ACHN (cell line): Measurements from ENCODE around the gene PDE4D.

Experiments
- DNase-seq: peaks from one replicate; pipeline ENCODE4 v3.0.0-alpha.2; 2015
- in situ Hi-C: cut with HindIII; loops from 2 replicates; pipeline ENCODE4 v1.10.0; 2017; ENCODE audit warnings: low sequenced_read_pairs, low pct_ligation_motif_present, low pct_unique_long_range_greater_than_20kb

PDE4D gene

DNA sequence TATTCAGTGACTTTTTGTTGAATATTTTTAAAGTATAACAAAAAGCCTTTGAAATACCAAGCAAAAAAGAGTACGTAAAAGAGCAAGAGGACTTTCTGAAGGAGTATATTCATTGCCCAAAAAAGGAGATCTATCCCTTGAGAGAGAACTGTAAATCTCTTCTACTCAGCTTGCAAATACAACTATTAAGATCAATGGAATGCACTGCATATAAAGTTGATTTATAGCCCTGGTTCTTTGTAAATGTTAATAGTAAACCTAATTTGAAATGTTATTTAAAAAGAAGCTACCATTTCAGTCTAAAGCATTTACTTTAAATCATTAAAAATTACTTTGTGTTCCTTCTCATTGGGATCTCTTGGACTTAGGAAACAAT lies 168.1 kb downstream of the PDE4D start:
- in situ Hi-C loops = no loop called here
- DNase-seq = no peak

GRCh38 chr5:59724482-59725391 lies 168.8 kb downstream of the PDE4D start:
- in situ Hi-C loops = no loop called here
- peak; percentile 58 for DNase-seq

GRCh38 chr5:59722874-59723273 lies 170.7 kb downstream of the PDE4D start:
- in situ Hi-C loops = no loop called here

DNA sequence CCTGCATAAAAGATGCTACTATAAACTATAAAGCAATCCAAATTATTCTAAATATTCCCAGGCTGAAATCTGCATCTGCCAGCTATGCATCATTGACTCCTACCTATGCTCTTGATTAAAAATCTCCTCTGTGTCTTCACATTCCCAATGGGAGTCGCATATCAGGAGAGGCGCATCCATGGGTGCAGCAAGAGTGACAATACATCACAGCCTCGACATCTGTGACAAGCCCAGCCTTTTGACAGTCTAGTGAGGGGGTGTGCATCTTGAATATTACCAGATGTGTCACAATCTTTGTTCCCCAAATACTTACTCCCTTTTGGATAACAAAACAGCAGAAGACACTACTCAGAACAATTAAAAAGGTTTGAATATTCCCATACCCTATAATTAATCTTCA lies 171.8 kb downstream of the PDE4D start:
- in situ Hi-C loops = no loop called here
- DNase-seq = no peak

More at GRCh38 chr5:59722874-59723273, 170.7 kb downstream of the PDE4D start:
- DNase-seq = no peak

- DNase-seq = no peak
- in situ Hi-C loops = no loop called here
Observed at GRCh38 chr5:59720063-59720462, 173.5 kb downstream of the PDE4D start.

DNA sequence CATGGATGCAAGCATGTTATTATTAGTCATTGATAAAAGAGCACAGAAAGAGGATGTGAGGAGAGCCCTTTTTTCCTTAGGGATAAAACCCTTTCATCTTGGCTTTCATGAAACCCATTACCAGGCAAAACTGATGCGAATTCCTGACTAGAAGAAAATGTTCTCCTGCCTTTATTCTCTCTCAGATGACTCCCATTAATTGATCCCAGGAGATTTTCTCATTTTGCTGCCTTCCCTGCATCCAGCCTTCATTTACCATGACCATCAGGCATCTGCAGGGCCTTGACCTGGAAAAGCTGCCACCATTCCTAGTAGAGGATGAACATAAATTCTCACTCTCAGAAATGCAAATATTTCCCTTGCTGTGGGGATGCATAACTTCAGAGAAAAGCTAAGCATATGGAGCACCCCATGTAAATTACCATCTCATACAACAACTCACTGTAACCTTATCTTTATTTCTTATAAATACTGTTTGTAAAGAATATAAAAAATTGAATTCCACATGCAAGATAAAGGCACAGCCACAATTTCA lies 176.5 kb downstream of the PDE4D start:
- in situ Hi-C loops = no loop called here
- DNase-seq = no peak

DNA sequence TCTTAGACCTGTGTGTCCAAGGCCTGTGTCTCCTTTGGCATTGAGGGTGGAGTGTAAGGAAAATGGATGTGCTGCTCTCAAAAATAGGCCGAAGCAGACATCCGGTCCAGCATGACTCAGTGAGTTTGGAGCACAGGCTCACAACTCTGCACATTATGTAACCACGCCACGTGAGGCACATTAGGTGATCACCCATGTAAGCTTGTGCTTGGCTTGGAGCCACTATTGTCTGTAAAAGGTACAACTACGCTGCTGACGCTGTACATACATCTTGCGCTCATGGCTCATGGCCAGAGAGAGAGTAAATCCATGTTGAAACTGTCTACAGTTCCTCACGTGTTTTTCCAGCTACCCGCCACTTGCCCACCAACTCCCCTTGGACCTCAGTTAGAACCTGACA lies 177.5 kb downstream of the PDE4D start:
- in situ Hi-C loops = no loop called here
- DNase-seq = no peak

DNA sequence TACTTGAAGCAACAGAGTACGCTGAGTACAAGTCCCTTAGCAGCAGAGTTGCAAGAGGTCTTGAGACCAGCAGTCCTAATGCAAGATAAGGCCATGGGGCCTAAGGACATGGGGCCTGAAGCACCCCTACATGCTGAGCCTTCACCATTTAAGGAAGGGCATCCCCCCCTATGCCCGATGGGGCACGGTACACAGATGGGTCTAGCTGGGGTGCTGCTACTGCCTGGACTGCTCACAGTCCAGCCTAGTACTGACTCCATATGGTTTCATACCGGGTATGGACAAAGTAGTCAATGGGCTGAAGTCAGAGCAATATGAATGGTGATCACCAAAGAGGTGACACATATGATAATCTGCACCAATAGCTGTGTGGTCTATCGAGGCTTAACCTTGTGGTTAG lies 178.3 kb downstream of the PDE4D start:
- in situ Hi-C loops = no loop called here

GRCh38 chr5:59713498-59713844 lies 180.1 kb downstream of the PDE4D start:
- in situ Hi-C loops = no loop called here
- DNase-seq = no peak

More for the DNA sequence above, 178.3 kb downstream of the PDE4D start:
- DNase-seq = no peak

DNA sequence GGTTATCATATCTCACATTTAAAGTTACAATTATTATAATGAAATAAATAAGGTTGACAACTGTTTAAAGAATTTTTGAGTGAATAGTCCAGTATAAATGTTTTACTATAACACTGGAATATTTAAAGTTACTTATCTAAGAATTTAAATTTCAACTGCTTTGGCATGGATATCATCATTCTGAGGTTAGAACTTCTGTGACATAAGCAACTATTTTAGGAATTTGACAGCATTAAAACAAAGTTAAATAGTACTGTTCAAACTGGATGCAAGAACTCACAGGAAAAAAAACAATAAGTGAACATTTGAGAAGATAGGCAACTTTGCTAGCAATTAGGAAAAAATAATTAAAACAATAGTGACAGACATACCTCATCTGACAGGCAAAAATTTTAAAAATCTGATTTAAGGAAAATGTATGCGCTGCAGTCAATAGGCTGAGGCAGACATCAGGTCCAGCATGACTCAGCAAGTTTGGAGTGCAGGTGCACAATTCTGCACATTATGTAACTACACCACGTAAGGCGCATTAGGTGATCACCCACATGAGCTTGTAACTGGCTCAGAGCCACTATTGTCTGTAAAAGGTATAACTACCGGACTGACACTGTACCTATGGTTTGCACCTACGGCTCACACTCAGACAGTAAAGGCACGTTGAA lies 180.6 kb downstream of the PDE4D start:
- in situ Hi-C loops = no loop called here
- DNase-seq = peak; percentile 12

- no peak for DNase-seq
- in situ Hi-C loops = no loop called here
Observed at GRCh38 chr5:59711310-59711709, 182.2 kb downstream of the PDE4D start.

- no peak for DNase-seq
- in situ Hi-C loops = no loop called here
Observed at GRCh38 chr5:59709846-59710245, 183.7 kb downstream of the PDE4D start.

- in situ Hi-C loops = no loop called here
- DNase-seq = no peak
Observed at GRCh38 chr5:59709346-59709821, 184.1 kb downstream of the PDE4D start.

DNA sequence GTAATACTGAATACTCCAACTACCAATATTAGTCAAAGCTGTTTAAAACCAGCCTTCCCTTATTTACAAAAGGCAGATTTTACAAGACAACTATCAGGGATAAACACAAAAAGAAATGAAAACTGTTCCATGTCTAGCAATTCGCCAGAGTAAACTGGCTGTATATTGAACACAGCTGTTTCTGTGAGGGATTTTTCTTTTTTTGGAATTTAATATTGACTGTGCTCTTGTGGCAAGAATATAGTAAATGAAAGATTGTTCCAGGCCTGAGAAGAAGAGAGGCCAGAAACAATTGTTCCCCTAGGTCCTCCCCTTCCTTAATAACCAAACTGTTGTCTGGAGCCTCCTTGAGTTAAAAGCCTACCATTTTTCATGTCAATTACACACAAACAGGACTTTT lies 188.6 kb downstream of the PDE4D start:
- in situ Hi-C loops = no loop called here
- no peak for DNase-seq

GRCh38 chr5:59703789-59704188 lies 189.7 kb downstream of the PDE4D start:
- in situ Hi-C loops = no loop called here
- no peak for DNase-seq

DNA sequence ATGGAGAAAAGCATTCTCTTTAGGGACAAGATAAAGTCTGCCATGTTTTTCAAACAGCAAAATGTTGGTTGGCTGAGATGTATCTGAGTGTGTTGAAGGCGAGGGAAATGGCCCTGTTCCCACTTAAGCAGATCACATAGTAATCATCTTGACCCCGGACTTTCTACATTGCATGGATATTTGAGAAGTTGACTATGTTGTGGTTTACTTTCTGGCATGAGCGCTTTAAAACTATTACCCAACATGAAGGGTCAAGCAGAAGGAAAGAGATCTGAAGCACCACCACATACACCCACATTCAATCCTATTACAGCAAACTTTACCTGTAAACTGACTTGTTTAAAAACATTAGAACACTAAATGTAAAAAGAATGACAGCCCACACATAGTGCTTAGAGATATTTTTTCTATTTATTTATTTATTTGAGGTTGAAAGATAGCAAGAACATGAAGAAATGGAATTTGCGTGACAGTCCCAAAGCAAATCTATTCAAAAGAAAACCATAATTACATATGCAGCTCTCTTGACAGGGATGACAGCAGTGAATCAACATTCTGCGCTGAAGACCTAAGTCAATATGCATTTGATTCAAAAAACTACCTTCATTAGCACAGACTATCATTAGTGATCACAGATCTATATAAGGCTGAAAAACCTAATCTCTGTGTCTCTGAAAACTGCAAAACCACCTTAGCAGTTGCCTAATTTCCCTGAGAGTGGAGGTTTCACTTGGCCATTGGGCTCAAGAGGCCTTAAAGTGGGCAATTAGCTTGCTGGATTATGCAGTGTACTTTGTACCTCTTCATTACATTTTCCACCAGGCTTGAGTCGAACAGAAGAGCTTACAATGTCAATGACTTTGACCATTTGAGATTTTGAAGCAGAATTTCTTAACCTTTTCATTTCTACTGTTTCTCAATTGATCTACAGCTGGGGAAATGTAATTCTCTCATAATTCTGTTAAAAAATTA lies 195.0 kb downstream of the PDE4D start:
- DNase-seq = no peak
- in situ Hi-C loops = no loop called here

DNA sequence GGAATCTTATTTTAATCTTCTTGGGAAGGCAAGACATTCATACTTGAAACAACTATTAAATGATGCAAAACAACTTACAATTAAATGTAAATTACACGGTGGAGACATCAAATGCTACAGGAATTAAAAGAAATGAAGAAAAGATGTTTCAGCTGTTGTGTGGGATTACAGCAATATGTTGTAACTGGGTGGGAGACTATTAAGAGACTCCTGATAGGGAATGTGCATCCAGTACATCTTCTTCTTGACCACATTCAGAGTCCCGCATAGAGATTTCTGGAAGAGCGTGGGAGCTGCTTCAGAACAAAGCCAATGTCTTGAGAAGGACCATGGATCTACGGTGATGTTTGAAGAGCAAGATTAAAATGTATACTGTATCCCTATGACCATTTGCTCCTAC lies 199.1 kb downstream of the PDE4D start:
- no peak for DNase-seq
- in situ Hi-C loops = no loop called here

- no peak for DNase-seq
- in situ Hi-C loops = no loop called here
Observed at GRCh38 chr5:59693492-59694309, 199.8 kb downstream of the PDE4D start.
